WTC11 (cell line): ENCODE data around the gene DBNL. TPM values are rescaled to one million over a fixed set of nuclear protein-coding genes. Genes with fewer than 3 reads are reported as not detected.

Experiments
- ATAC-seq: fragments of 200-7000 bp; cut with Tn5 transposase; 2 replicates; pipeline ENCODE4 v1.10.0; 2021; ENCODE audit warnings: mild to moderate bottlenecking, moderate library complexity
- CTCF ChIA-PET: fragments of 300-600 bp; sonication (Branson Sonifier 250); formaldehyde crosslinking; loops from one replicate; lab custom pipeline; 2021; ENCODE audit warnings: antibody characterized with exemption; lab: Charles Lee
- POLR2A ChIA-PET: fragments of 350-600 bp; sonication (Branson Sonifier 250); formaldehyde crosslinking; loops from one replicate; lab custom pipeline; 2021; ENCODE audit warnings: antibody characterized with exemption; lab: Charles Lee
- DNase-seq: peaks from one replicate; pipeline ENCODE4 v3.0.0; 2021; ENCODE audit warnings: low spot score
- H3K27ac Mint-ChIP-seq: 2 replicates; pipeline ENCODE4 v1.8.0; 2021; ENCODE audit warnings: mixed read lengths
- H3K27me3 Mint-ChIP-seq: 2 replicates; pipeline ENCODE4 v1.8.0; 2021; ENCODE audit warnings: low read depth, mild to moderate bottlenecking, moderate library complexity, mixed read lengths
- H3K36me3 Mint-ChIP-seq: 2 replicates; pipeline ENCODE4 v1.8.0; 2021; ENCODE audit warnings: mixed read lengths
- H3K4me1 Mint-ChIP-seq: 2 replicates; pipeline ENCODE4 v1.8.0; 2022; ENCODE audit warnings: mixed read lengths
- H3K4me3 Mint-ChIP-seq: 2 replicates; pipeline ENCODE4 v1.8.0; 2021; ENCODE audit warnings: mild to moderate bottlenecking, moderate library complexity, mixed read lengths
- H3K9me3 Mint-ChIP-seq: 2 replicates; pipeline ENCODE4 v1.8.0; 2021; ENCODE audit warnings: mixed read lengths
- AFF4 ChIP-seq: sonication (generic); formaldehyde crosslinking; IDR thresholded peaks from 2 replicates; pipeline ENCODE4 v1.8.1; 2023; ENCODE audit warnings: mild to moderate bottlenecking, missing genetic modification reagents, borderline replicate concordance
- AR ChIP-seq: fragments of 250-450 bp; sonication (Bioruptor Pico); IDR thresholded peaks from 2 replicates; pipeline ENCODE4 v1.9.0; 2021; ENCODE audit warnings: mild to moderate bottlenecking
- CREB1 ChIP-seq: sonication (generic); formaldehyde crosslinking; IDR thresholded peaks from 2 replicates; pipeline ENCODE4 v1.8.0; 2023; ENCODE audit warnings: mild to moderate bottlenecking, missing genetic modification reagents
- E2F1 ChIP-seq: sonication (generic); formaldehyde crosslinking; IDR thresholded peaks from 2 replicates; pipeline ENCODE4 v1.8.0; 2022; ENCODE audit warnings: mild to moderate bottlenecking, missing genetic modification reagents
- ELF4 ChIP-seq: sonication (generic); formaldehyde crosslinking; IDR thresholded peaks from 2 replicates; pipeline ENCODE4 v1.8.1; 2022; ENCODE audit warnings: low read depth, mild to moderate bottlenecking, moderate library complexity, missing genetic modification reagents
- FOXK1 ChIP-seq: sonication (generic); formaldehyde crosslinking; IDR thresholded peaks from 2 replicates; pipeline ENCODE4 v1.8.0; 2022; ENCODE audit warnings: mild to moderate bottlenecking, moderate library complexity, missing genetic modification reagents
- HMGA2 ChIP-seq: fragments of 250-450 bp; sonication (Bioruptor Pico); IDR thresholded peaks from 2 replicates; pipeline ENCODE4 v1.4.0; 2021; ENCODE audit warnings: mild to moderate bottlenecking, moderate library complexity
- NFATC4 ChIP-seq: fragments of 250-450 bp; sonication (Bioruptor Pico); IDR thresholded peaks from 2 replicates; pipeline ENCODE4 v1.9.0; 2021; ENCODE audit warnings: mild to moderate bottlenecking
- NFE2L1 ChIP-seq: sonication (generic); formaldehyde crosslinking; IDR thresholded peaks from 2 replicates; pipeline ENCODE4 v1.8.1; 2023; ENCODE audit warnings: missing genetic modification reagents
- NR3C1 ChIP-seq: sonication (generic); formaldehyde crosslinking; conservative IDR thresholded peaks from 2 replicates; pipeline ENCODE4 v1.8.1; 2023; ENCODE audit warnings: low read depth, mild to moderate bottlenecking, missing genetic modification reagents
- PREB ChIP-seq: sonication (generic); formaldehyde crosslinking; IDR thresholded peaks from 2 replicates; pipeline ENCODE4 v1.8.1; 2022; ENCODE audit warnings: mild to moderate bottlenecking, missing genetic modification reagents, moderate library complexity, borderline replicate concordance
- PRRX2 ChIP-seq: fragments of 250-450 bp; sonication (Bioruptor Pico); IDR thresholded peaks from 2 replicates; pipeline ENCODE4 v1.8.0; 2021; ENCODE audit warnings: mild to moderate bottlenecking
- RELA ChIP-seq: sonication (generic); formaldehyde crosslinking; IDR thresholded peaks from 2 replicates; pipeline ENCODE4 v1.8.1; 2022; ENCODE audit warnings: missing genetic modification reagents, mild to moderate bottlenecking, borderline replicate concordance
- SMAD3 ChIP-seq: sonication (generic); formaldehyde crosslinking; IDR thresholded peaks from 2 replicates; pipeline ENCODE4 v1.8.0; 2022; ENCODE audit warnings: missing genetic modification reagents, mild to moderate bottlenecking, borderline replicate concordance
- SMAD4 ChIP-seq: sonication (generic); formaldehyde crosslinking; IDR thresholded peaks from 2 replicates; pipeline ENCODE4 v1.8.0; 2022; ENCODE audit warnings: mild to moderate bottlenecking, missing genetic modification reagents
- ZNF281 ChIP-seq: sonication (generic); formaldehyde crosslinking; IDR thresholded peaks from 2 replicates; pipeline ENCODE4 v1.8.0; 2023; ENCODE audit warnings: mild to moderate bottlenecking, missing genetic modification reagents
- ZNF416 ChIP-seq: fragments of 250-450 bp; sonication (Bioruptor Pico); IDR thresholded peaks from 2 replicates; pipeline ENCODE4 v1.9.0; 2021; ENCODE audit warnings: mild to moderate bottlenecking, inconsistent platforms
- total RNA-seq: library from RNA; stranded (reverse); gene quantifications from 3 replicates; pipeline ENCODE4 v1.2.3, GENCODE V29; 2021
- TF ChIP-seq, protein P1 (sequence below): fragments of 250-450 bp; sonication (Bioruptor Pico); conservative IDR thresholded peaks from 2 replicates; pipeline ENCODE4 v1.9.0; 2021; ENCODE audit warnings: mild to moderate bottlenecking
- TF ChIP-seq, protein P2 (sequence below): sonication (generic); formaldehyde crosslinking; IDR thresholded peaks from 2 replicates; pipeline ENCODE4 v1.8.0; 2023; ENCODE audit warnings: missing genetic modification reagents

Gene DBNL
- total RNA-seq, 1 experiment from 2014 or later, result 36.1 TPM

DNA sequence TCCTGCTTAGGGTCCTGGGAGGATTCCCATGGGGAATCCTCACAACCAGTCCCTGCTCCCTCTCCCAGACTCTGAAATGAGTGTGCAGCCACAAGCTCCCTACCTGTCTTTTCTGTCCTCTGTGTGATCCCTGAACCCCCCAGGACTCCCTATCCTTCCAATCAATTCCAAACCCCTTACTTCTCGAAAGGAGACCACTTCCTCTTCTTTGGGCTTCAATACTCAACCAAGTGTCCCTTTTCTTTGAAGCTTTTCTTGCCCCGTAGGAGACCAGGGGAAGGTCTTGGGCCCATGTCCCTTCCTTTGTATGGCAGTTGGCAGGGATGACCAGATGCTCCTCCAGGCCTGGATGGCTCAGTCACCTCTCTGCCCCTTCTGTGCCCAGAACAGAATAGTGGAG is 61.3 kb downstream of the DBNL start:
- ATAC-seq (no peak), DNase-seq (no peak)
- Mint-ChIP-seq H3K27me3 (peaks cover 24% of the 10 kb centered on the region), H3K4me1 (peaks cover 12% of the 10 kb centered on the region), H3K27ac (no peak overlapping the region), H3K9me3 (no peaks in the 10 kb centered on the region), H3K4me3 (peak overlapping the region; percentile 70), H3K36me3 (peaks cover 2% of the 10 kb centered on the region; the same call in 1 of the 2 replicates)
- ChIA-PET CTCF (interaction anchor here (1.2 to 2.2 kb wide), 5 partner anchors 10 to 91 kb away, joined by 4 to 13 read pairs (median 5); partner anchors contain the start of gene PGAM2), POLR2A (no interaction called here)
- TF ChIP-seq CREB1 (no peak), AR (CRISPR knock-in tag) (no peak), NR3C1 (CRISPR knock-in tag) (no peak), HMGA2 (CRISPR knock-in tag) (no peak), RELA (CRISPR knock-in tag) (no peak), ELF4 (CRISPR knock-in tag) (no peak), SMAD3 (CRISPR knock-in tag) (no peak), NFATC4 (CRISPR knock-in tag) (no peak), ZNF281 (CRISPR knock-in tag) (no peak), PREB (no peak), NFE2L1 (CRISPR knock-in tag) (no peak), PRRX2 (no peak), AFF4 (no peak), FOXK1 (CRISPR knock-in tag) (no peak), ZNF416 (CRISPR knock-in tag) (no peak), E2F1 (no peak), SMAD4 (CRISPR knock-in tag) (no peak)
- TF ChIP-seq, protein P1, sequence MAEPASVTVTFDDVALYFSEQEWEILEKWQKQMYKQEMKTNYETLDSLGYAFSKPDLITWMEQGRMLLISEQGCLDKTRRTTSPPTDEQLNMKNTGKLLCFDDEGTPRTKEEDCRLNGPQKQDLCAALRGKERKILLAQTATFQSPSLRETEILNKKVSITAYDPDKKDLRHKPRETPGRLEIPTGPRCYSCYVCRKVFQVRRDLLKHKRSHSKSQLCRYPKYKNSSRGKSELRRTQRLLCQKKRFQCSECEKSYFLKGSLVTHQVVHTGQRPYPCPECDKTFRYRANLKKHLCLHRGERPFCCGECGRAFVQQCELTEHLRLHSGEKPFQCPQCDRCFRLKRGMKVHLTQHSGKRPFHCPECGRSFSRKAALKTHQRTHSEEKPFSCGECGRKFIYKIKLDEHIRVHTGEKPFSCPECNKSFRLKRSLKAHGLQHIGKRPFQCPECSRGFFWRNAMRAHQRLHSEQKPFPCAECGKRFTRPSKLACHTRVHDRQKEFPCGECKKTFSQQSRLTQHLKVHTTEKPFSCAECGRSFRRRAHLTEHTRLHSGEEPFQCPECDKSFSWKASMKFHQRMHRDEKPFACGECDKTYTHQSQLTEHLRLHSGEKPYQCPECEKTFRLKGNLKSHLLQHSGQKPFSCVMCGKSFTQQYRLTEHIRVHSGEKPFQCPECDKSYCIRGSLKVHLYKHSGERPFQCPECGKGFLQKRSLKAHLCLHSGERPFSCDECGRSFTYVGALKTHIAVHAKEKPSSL, result no peak
- TF ChIP-seq, protein P2, sequence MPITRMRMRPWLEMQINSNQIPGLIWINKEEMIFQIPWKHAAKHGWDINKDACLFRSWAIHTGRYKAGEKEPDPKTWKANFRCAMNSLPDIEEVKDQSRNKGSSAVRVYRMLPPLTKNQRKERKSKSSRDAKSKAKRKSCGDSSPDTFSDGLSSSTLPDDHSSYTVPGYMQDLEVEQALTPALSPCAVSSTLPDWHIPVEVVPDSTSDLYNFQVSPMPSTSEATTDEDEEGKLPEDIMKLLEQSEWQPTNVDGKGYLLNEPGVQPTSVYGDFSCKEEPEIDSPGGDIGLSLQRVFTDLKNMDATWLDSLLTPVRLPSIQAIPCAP, result no peak
